DOHH2 (cell line): ENCODE data around the gene VPS26A.

Experiments used
- H3F3A ChIP-seq: fragments of 200-600 bp; sonication (generic), shearing (Covaris generic); 2 replicates; pipeline ENCODE4 v1.6.0; 2016; ENCODE audit warnings: antibody characterized with exemption, mild to moderate bottlenecking; ENCODE audit not compliant: control insufficient read depth, insufficient read depth
- H3K27ac ChIP-seq: fragments of 200-600 bp; sonication (generic); 2 replicates; pipeline ENCODE4 v1.5.1; 2014; ENCODE audit warnings: low read depth, mild to moderate bottlenecking, low read length, moderate library complexity
- H3K27me3 ChIP-seq: fragments of 200-600 bp; sonication (generic); 2 replicates; pipeline ENCODE4 v1.6.1; 2014; ENCODE audit warnings: mild to moderate bottlenecking, low read length, mixed read lengths; ENCODE audit not compliant: control insufficient read depth
- H3K36me3 ChIP-seq: fragments of 200-600 bp; sonication (generic); 2 replicates; pipeline ENCODE4 v1.6.1; 2014; ENCODE audit warnings: mild to moderate bottlenecking, low read length, moderate library complexity, mixed read lengths; ENCODE audit not compliant: control insufficient read depth
- H3K4me1 ChIP-seq: fragments of 200-600 bp; sonication (generic); 2 replicates; pipeline ENCODE4 v1.6.1; 2014; ENCODE audit warnings: mild to moderate bottlenecking, low read length, mixed read lengths; ENCODE audit not compliant: control insufficient read depth
- H3K4me2 ChIP-seq: fragments of 200-600 bp; sonication (generic); 2 replicates; pipeline ENCODE4 v1.6.0; 2014; ENCODE audit warnings: mild to moderate bottlenecking, low read length, moderate library complexity
- H3K4me3 ChIP-seq: fragments of 200-600 bp; sonication (generic); 2 replicates; pipeline ENCODE4 v1.5.1; 2014; ENCODE audit warnings: mild to moderate bottlenecking, low read length, mixed read lengths
- H3K79me2 ChIP-seq: fragments of 200-600 bp; sonication (generic); 2 replicates; pipeline ENCODE4 v1.6.1; 2014; ENCODE audit warnings: mild to moderate bottlenecking, low read length, mixed read lengths; ENCODE audit not compliant: control insufficient read depth
- H3K9me2 ChIP-seq: fragments of 200-600 bp; sonication (generic); replicated peaks from 2 replicates; pipeline ENCODE4 v1.6.1; 2014; ENCODE audit warnings: mild to moderate bottlenecking, low read length, mixed read lengths; ENCODE audit not compliant: control insufficient read depth
- H3K9me3 ChIP-seq: fragments of 200-600 bp; sonication (generic); 2 replicates; pipeline ENCODE4 v1.6.1; 2014; ENCODE audit warnings: antibody characterized with exemption, low read length, mixed read lengths; ENCODE audit not compliant: control insufficient read depth, insufficient read depth
- H4K20me1 ChIP-seq: fragments of 200-600 bp; sonication (generic); 2 replicates; pipeline ENCODE4 v1.6.0; 2014; ENCODE audit warnings: low read depth, mild to moderate bottlenecking, antibody characterized with exemption, low read length, moderate library complexity; ENCODE audit not compliant: control insufficient read depth, insufficient read depth
- EZH2phosphoT487 ChIP-seq: fragments of 200-600 bp; sonication (generic); IDR thresholded peaks from 2 replicates; pipeline ENCODE4 v1.6.1; 2017; ENCODE audit warnings: borderline replicate concordance, mild to moderate bottlenecking, antibody characterized with exemption, low read length, moderate library complexity, mixed read lengths
- TF ChIP-seq, protein P1 (sequence below): fragments of 200-600 bp; sonication (generic); IDR thresholded peaks from one replicate; pipeline ENCODE4 v1.5.1; 2014; ENCODE audit warnings: antibody characterized with exemption, mild to moderate bottlenecking, low read depth, low read length; ENCODE audit not compliant: poor library complexity, severe bottlenecking

VPS26A gene

DNA sequence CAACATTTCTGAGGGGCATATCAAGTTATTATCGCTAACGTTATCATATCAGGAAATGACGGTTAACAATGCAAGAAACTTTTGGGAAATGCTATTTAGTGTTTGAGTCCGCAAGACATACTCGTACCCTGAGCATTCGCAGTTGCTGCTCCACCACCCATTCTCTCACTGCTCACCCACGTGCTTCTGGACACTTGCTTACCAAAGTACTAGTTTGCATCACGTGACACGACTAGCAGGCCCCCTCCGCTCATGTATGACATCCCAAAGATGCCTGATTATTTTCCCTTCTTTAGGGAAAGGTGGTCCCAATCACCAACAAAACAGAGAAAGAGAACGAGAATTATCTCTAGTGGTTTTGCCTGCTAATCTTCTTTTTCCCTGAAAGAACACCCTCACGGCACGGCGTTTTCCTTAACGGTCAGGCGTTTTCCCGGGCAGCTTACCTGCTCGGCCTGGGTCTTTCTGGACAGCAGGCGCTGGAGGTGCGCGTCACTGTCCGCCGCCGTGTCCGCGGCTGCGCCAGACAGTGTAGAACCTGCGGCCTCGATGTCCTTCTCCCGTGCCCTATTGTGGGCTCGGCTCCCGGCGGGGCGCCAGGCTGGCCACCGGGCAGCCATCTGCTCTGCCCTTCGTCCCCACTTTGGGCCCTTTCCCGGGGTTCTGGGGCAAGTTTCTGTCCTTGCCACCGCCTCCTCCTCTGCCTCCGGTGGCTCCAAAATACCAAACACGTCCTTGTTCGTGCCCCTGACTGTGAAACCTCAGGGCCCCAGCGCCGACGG, 56.0 kb downstream of the VPS26A start, which contains the start of gene SUPV3L1:
Gene SUPV3L1 (plus strand): TSS at position 492 of the 782 bp plus-strand sequence. CDS start 58 bp downstream, at position 550.
- H3K36me3 ChIP-seq, result peaks cover 25% of the 10 kb centered on the region
- H3K79me2 ChIP-seq, result peaks cover 61% of the 10 kb centered on the region
- peak within 1 kb of the TSS; percentile 68 for H3K27ac ChIP-seq
- peak within 1 kb of the TSS; percentile 95 for H3K4me3 ChIP-seq
- peak within 1 kb of the TSS; percentile 90 for H3K4me2 ChIP-seq
- H3F3A ChIP-seq, result 0 out of 2 replicates have a peak, but pooled peaks cover 4% of the 10 kb centered on the region
- H3K9me3 ChIP-seq, result no peaks in the 10 kb centered on the region
- 0 out of 2 replicates have a peak, but pooled peaks cover 4% of the 10 kb centered on the region for H4K20me1 ChIP-seq
- TF ChIP-seq, protein P1, sequence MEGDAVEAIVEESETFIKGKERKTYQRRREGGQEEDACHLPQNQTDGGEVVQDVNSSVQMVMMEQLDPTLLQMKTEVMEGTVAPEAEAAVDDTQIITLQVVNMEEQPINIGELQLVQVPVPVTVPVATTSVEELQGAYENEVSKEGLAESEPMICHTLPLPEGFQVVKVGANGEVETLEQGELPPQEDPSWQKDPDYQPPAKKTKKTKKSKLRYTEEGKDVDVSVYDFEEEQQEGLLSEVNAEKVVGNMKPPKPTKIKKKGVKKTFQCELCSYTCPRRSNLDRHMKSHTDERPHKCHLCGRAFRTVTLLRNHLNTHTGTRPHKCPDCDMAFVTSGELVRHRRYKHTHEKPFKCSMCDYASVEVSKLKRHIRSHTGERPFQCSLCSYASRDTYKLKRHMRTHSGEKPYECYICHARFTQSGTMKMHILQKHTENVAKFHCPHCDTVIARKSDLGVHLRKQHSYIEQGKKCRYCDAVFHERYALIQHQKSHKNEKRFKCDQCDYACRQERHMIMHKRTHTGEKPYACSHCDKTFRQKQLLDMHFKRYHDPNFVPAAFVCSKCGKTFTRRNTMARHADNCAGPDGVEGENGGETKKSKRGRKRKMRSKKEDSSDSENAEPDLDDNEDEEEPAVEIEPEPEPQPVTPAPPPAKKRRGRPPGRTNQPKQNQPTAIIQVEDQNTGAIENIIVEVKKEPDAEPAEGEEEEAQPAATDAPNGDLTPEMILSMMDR, result no peak
- no peak for TF ChIP-seq EZH2phosphoT487
- H3K9me2 ChIP-seq, result no peaks in the 10 kb centered on the region
- peaks cover 20% of the 10 kb centered on the region for H3K4me1 ChIP-seq
- no peaks in the 10 kb centered on the region for H3K27me3 ChIP-seq

DNA sequence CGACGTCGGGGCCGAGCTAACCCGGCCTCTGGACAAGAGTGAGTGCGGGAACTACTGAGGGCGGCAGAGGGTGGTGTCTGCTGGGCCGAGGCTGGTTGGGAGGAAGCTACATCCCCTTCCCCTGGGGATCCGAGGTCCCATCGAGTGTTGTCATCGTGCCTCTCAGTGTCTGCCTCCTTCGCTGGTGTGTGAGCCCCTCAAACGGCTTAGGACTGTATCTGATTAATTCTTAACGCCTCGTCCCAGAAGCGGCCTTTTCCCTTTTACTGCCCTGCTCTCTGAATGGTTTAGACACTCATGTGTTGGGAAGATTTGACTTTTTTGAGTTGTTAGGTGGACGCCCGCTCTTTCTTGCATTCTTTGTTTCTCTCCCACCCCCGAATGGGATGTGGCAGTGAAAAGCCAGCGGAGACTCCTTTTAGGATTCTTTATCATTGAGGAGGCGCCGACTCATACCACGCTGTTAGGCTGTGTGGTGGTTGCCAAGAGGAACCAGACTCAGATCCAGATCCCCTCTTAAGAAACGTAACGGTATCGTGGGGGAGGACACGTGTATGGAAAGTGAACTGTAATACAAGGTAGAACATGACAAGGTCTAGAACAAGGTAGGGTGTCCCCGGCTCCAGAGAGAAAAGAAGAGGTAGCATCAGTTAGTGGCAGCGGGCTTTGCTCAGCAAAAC, 56.7 kb downstream of the VPS26A start:
- Histone ChIP-seq H3K4me1 (peaks cover 20% of the 10 kb centered on the region), H3K79me2 (peaks cover 69% of the 10 kb centered on the region), H3K4me2 (peak overlapping the region; percentile 90), H3F3A (0 out of 2 replicates have a peak, but pooled peaks cover 4% of the 10 kb centered on the region), H3K9me2 (no peaks in the 10 kb centered on the region), H3K27me3 (no peaks in the 10 kb centered on the region), H3K9me3 (no peaks in the 10 kb centered on the region), H4K20me1 (0 out of 2 replicates have a peak, but pooled peaks cover 4% of the 10 kb centered on the region), H3K4me3 (peak overlapping the region; percentile 95), H3K36me3 (peaks cover 30% of the 10 kb centered on the region), H3K27ac (peak overlapping the region; percentile 68)
- no peak for TF ChIP-seq EZH2phosphoT487
- TF ChIP-seq, protein P1, result no peak

DNA sequence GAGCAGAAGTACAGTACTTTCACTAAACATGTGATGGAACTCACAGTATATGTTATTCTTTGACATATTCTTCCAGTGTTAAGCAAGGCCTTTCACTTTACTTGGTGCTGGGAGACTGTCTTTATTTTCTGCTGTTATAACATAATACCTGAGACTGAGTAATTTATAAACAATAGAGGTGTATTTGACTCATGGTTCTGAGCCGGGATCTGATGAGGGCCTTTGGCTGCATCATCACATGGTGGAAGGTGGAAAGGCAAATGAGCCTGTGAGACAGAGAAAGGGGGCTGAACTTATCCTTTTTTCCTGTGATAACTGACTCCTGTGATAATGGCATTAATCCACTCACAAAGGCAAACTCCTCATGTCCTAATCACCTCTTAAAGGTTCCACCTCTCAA, 57.5 kb downstream of the VPS26A start:
- Histone ChIP-seq H3K4me3 (peak overlapping the region; percentile 95), H3K9me3 (no peaks in the 10 kb centered on the region), H3K9me2 (no peaks in the 10 kb centered on the region), H3K79me2 (peaks cover 75% of the 10 kb centered on the region), H4K20me1 (0 out of 2 replicates have a peak, but pooled peaks cover 4% of the 10 kb centered on the region), H3F3A (0 out of 2 replicates have a peak, but pooled peaks cover 4% of the 10 kb centered on the region), H3K36me3 (peaks cover 38% of the 10 kb centered on the region), H3K4me1 (peaks cover 20% of the 10 kb centered on the region), H3K4me2 (peak overlapping the region; percentile 90), H3K27me3 (no peaks in the 10 kb centered on the region), H3K27ac (no peak overlapping the region)
- TF ChIP-seq EZH2phosphoT487, result no peak
- TF ChIP-seq, protein P1, result no peak
